HCEC 1CT (cell line): Measurements from ENCODE around the gene THUMPD1.
"Not testable (repeated sequence)": the region's sequence is repeated elsewhere in the genome, so short reads cannot be mapped to it uniquely, and the experiment has no call there.

ENCODE experiments used
- DNase-seq: peaks from one replicate; pipeline ENCODE4 v3.0.0-alpha.2; 2017

The THUMPD1 gene

GRCh38 chr16:20747030-20747816 is 5.6 kb upstream of the THUMPD1 start:
- DNase-seq, result no peak

- DNase-seq, result no peak
Measured at GRCh38 chr16:20746461-20746860, 4.8 kb upstream of the THUMPD1 start.

GRCh38 chr16:20744922-20745440 is 3.4 kb upstream of the THUMPD1 start:
- no peak for DNase-seq

- no peak for DNase-seq
Measured at GRCh38 chr16:20743591-20743990, 2.0 kb upstream of the THUMPD1 start.

GRCh38 chr16:20740901-20741521 is 607 bp downstream of the THUMPD1 start:
- peak; percentile 76 for DNase-seq

- DNase-seq, result no peak
Measured at GRCh38 chr16:20740007-20740883, 1.4 kb downstream of the THUMPD1 start.

- peak; percentile 3 for DNase-seq
Measured at GRCh38 chr16:20735490-20735889, 6.1 kb downstream of the THUMPD1 start.

GRCh38 chr16:20734782-20735181 is 6.8 kb downstream of the THUMPD1 start:
- no peak for DNase-seq

- no peak for DNase-seq
Measured at GRCh38 chr16:20734056-20734455, 7.6 kb downstream of the THUMPD1 start.

- no peak for DNase-seq
Measured at GRCh38 chr16:20729141-20729540, 12.5 kb downstream of the THUMPD1 start.

GRCh38 chr16:20727181-20727580 is 14.4 kb downstream of the THUMPD1 start:
- no peak for DNase-seq

GRCh38 chr16:20726661-20727060 is 15.0 kb downstream of the THUMPD1 start:
- no peak for DNase-seq

GRCh38 chr16:20720251-20720650 is 21.4 kb downstream of the THUMPD1 start:
- DNase-seq, result no peak

GRCh38 chr16:20717718-20718117 is 23.9 kb downstream of the THUMPD1 start:
- not testable (repeated sequence) for DNase-seq

- no peak for DNase-seq
Measured at GRCh38 chr16:20711277-20711911, 30.2 kb downstream of the THUMPD1 start.

- peak; percentile 13 for DNase-seq
Measured at GRCh38 chr16:20708129-20708528, 33.5 kb downstream of the THUMPD1 start.

- no peak for DNase-seq
Measured at GRCh38 chr16:20707461-20707860, 34.2 kb downstream of the THUMPD1 start.

GRCh38 chr16:20705972-20706371 is 35.6 kb downstream of the THUMPD1 start:
- DNase-seq, result not testable (repeated sequence)

- DNase-seq, result no peak
Measured at GRCh38 chr16:20704281-20704680, 37.3 kb downstream of the THUMPD1 start.

GRCh38 chr16:20701692-20702091 is 39.9 kb downstream of the THUMPD1 start:
- not testable (repeated sequence) for DNase-seq

GRCh38 chr16:20696618-20697017 is 45.0 kb downstream of the THUMPD1 start:
- no peak for DNase-seq

GRCh38 chr16:20695024-20695423 is 46.6 kb downstream of the THUMPD1 start:
- DNase-seq, result no peak

- not testable (repeated sequence) for DNase-seq
Measured at GRCh38 chr16:20694096-20694495, 47.5 kb downstream of the THUMPD1 start.
